Measurements from ENCODE around the gene ING3.

Gene ING3

GRCh38 chr7:120987280-120987679, 36.7 kb downstream of the ING3 start:
- peak overlapping the region; percentile 74; the same call in 1 of the 2 replicates for H3K4me2 ChIP-seq (ENCODE audit: insufficient read depth, low read length)
- DNase-seq = no peak

GRCh38 chr7:120987683-120988590, 37.4 kb downstream of the ING3 start:
- Histone ChIP-seq H3K4me3 (ENCODE audit: low read depth in 1 of 2, low read length in 2 of 2) (peak overlapping the region in 1 of 2 experiments; percentile 49; a peak in 2 of 4 replicates), H3K9me3 (ENCODE audit: insufficient read depth, low read length, severe bottlenecking) (no peaks in the 10 kb centered on the region), H3K27ac (ENCODE audit: low read length) (no peak overlapping the region), H3K9ac (ENCODE audit: low read depth, low read length) (peak overlapping the region; percentile 27), H4K20me1 (ENCODE audit: insufficient read depth, low read length) (no peaks in the 10 kb centered on the region), H3K4me2 (ENCODE audit: insufficient read depth, low read length) (peak overlapping the region; percentile 74), H3K79me2 (ENCODE audit: insufficient read depth, low read length) (no peaks in the 10 kb centered on the region), H2AFZ (ENCODE audit: low read depth, low read length) (peak overlapping the region; percentile 55), H3K27me3 (ENCODE audit: insufficient read depth, low read length, poor library complexity) (peaks cover 24% of the 10 kb centered on the region), H3K4me1 (ENCODE audit: insufficient read depth, low read length) (peaks cover 15% of the 10 kb centered on the region), H3K36me3 (ENCODE audit: insufficient read depth, low read length) (no peaks in the 10 kb centered on the region)
- peak; percentile 84 for DNase-seq
- no peak for TF ChIP-seq EZH2 (IDR thresholded peaks at IDR 0.05; ENCODE audit: borderline replicate concordance, low read depth, low read length, severe bottlenecking)
- TF ChIP-seq CTCF (IDR thresholded peaks at IDR 0.05; ENCODE audit: borderline replicate concordance, extremely low read depth, low read length, poor library complexity, severe bottlenecking) = peak; percentile 92
- peak; percentile 99 for ATAC-seq (ENCODE audit: insufficient read depth, low read depth)

More at GRCh38 chr7:120987280-120987679, 36.7 kb downstream of the ING3 start:
- no peaks in the 10 kb centered on the region for H3K9me3 ChIP-seq (ENCODE audit: insufficient read depth, low read length, severe bottlenecking)
- H3K27me3 ChIP-seq (ENCODE audit: insufficient read depth, low read length, poor library complexity) = peaks cover 24% of the 10 kb centered on the region
- no peaks in the 10 kb centered on the region for H3K36me3 ChIP-seq (ENCODE audit: insufficient read depth, low read length)
- ATAC-seq (ENCODE audit: insufficient read depth, low read depth) = no peak
- H3K4me3 ChIP-seq (ENCODE audit: low read depth in 1 of 2, low read length in 2 of 2) = no peak overlapping the region
- no peak overlapping the region for H2AFZ ChIP-seq (ENCODE audit: low read depth, low read length)
- no peak overlapping the region for H3K27ac ChIP-seq (ENCODE audit: low read length)
- H3K4me1 ChIP-seq (ENCODE audit: insufficient read depth, low read length) = peaks cover 15% of the 10 kb centered on the region
- H3K79me2 ChIP-seq (ENCODE audit: insufficient read depth, low read length) = no peaks in the 10 kb centered on the region
- H3K9ac ChIP-seq (ENCODE audit: low read depth, low read length) = no peak overlapping the region
- no peak for TF ChIP-seq CTCF (IDR thresholded peaks at IDR 0.05; ENCODE audit: borderline replicate concordance, extremely low read depth, low read length, poor library complexity, severe bottlenecking)
- no peak for TF ChIP-seq EZH2 (IDR thresholded peaks at IDR 0.05; ENCODE audit: borderline replicate concordance, low read depth, low read length, severe bottlenecking)
- H4K20me1 ChIP-seq (ENCODE audit: insufficient read depth, low read length) = no peaks in the 10 kb centered on the region

GRCh38 chr7:120988591-120989256, 38.1 kb downstream of the ING3 start, which contains the start of gene CPED1:
TSS of gene CPED1 (plus strand) at chr7:120988711. CDS start at chr7:120989622, 911 bp downstream.
- Histone ChIP-seq H3K9me3 (ENCODE audit: insufficient read depth, low read length, severe bottlenecking) (no peaks in the 10 kb centered on the region), H3K79me2 (ENCODE audit: insufficient read depth, low read length) (no peaks in the 10 kb centered on the region), H3K4me3 (ENCODE audit: low read depth in 1 of 2, low read length in 2 of 2) (peak within 1 kb of the TSS in 1 of 2 experiments; percentile 49; a peak in 2 of 4 replicates), H3K4me2 (ENCODE audit: insufficient read depth, low read length) (peak within 1 kb of the TSS; percentile 74), H3K9ac (ENCODE audit: low read depth, low read length) (peak within 1 kb of the TSS; percentile 27), H3K27ac (ENCODE audit: low read length) (no peak within 1 kb of the TSS), H2AFZ (ENCODE audit: low read depth, low read length) (peak within 1 kb of the TSS; percentile 55), H3K4me1 (ENCODE audit: insufficient read depth, low read length) (peaks cover 15% of the 10 kb centered on the region), H4K20me1 (ENCODE audit: insufficient read depth, low read length) (no peaks in the 10 kb centered on the region), H3K27me3 (ENCODE audit: insufficient read depth, low read length, poor library complexity) (peaks cover 24% of the 10 kb centered on the region), H3K36me3 (ENCODE audit: insufficient read depth, low read length) (no peaks in the 10 kb centered on the region)
- DNase-seq (peak; percentile 15), ATAC-seq (ENCODE audit: insufficient read depth, low read depth) (peak; percentile 55; the same call in 2 of the 3 replicates)
- TF ChIP-seq CTCF (IDR thresholded peaks at IDR 0.05; ENCODE audit: borderline replicate concordance, extremely low read depth, low read length, poor library complexity, severe bottlenecking) = no peak
- TF ChIP-seq EZH2 (IDR thresholded peaks at IDR 0.05; ENCODE audit: borderline replicate concordance, low read depth, low read length, severe bottlenecking) = peak; percentile 87
